Endothelial cell of umbilical vein (primary cell): Measurements from ENCODE around the gene NFKBIE. TPM values are rescaled to one million over a fixed set of nuclear protein-coding genes. Genes with fewer than 3 reads are reported as not detected.
"Not testable (repeated sequence)": the region's sequence is repeated elsewhere in the genome, so short reads cannot be mapped to it uniquely, and the experiment has no call there.

Source experiments
- BruUV-seq: library from RNA; stranded (reverse); fragments of 400-500 nt; replicated peaks from 2 replicates; lab custom pipeline; 2021; lab: Mats Ljungman, UMichigan
- CTCF ChIA-PET: fragments of 300-600, 350-600 bp; sonication (Branson Sonifier 250); formaldehyde crosslinking; loops from one replicate; lab custom pipeline; 2021; ENCODE audit warnings: antibody characterized with exemption, inconsistent platforms; lab: Charles Lee
- POLR2A ChIA-PET: fragments of 300-600, 350-600 bp; sonication (Branson Sonifier 250); formaldehyde crosslinking; loops from one replicate; lab custom pipeline; 2021; ENCODE audit warnings: antibody characterized with exemption, inconsistent platforms; lab: Charles Lee
- DNase-seq: peaks from one replicate; pipeline ENCODE4 v3.0.0-alpha.2; 2011; ENCODE audit warnings: low read depth, low spot score
- FAIRE-seq: peaks from 2 replicates; lab custom pipeline; 2011; peaks lifted over from hg19 to GRCh38; lab: Jason Lieb, UNC
- H2AFZ ChIP-seq: 2 replicates; pipeline ENCODE4 v1.6.0; 2012; ENCODE audit warnings: low read depth, low read length, control low read depth, inconsistent platforms
- H3K27ac ChIP-seq: 2 replicates; pipeline ENCODE4 v1.5.1; 2011; ENCODE audit warnings: low read depth, mild to moderate bottlenecking, control low read depth, low read length, moderate library complexity; ENCODE audit not compliant: insufficient read depth
- H3K27me3 ChIP-seq, 2 experiments: 2 replicates each; pipeline versions ENCODE4 v1.6.0 to v1.6.1; 2011; ENCODE audit warnings: low read length in 2 of 2, mixed read lengths in 1 of 2; ENCODE audit not compliant: control insufficient read depth in 2 of 2, insufficient read depth in 2 of 2
- H3K36me3 ChIP-seq, 2 experiments: 2 replicates in 1 of 2; 3 replicates in 1 of 2; pipeline ENCODE4 v1.5.1; 2011; ENCODE audit warnings: low read length in 2 of 2, mild to moderate bottlenecking in 1 of 2, moderate library complexity in 1 of 2; ENCODE audit not compliant: control insufficient read depth in 2 of 2, insufficient read depth in 2 of 2; ENCODE audit errors: extremely low read depth in 1 of 2
- H3K4me1 ChIP-seq: 3 replicates; pipeline ENCODE4 v1.5.1; 2011; ENCODE audit warnings: mild to moderate bottlenecking, low read length; ENCODE audit not compliant: control insufficient read depth, insufficient read depth; ENCODE audit errors: extremely low read depth
- H3K4me2 ChIP-seq: 2 replicates; pipeline ENCODE4 v1.6.1; 2011; ENCODE audit warnings: low read length, control low read depth, mixed read lengths; ENCODE audit not compliant: insufficient read depth
- H3K4me3 ChIP-seq, 3 experiments: fragments of 200-600 bp in 1 of 3; sonication (generic), shearing (Covaris generic) in 1 of 3; replicated peaks in 1 of 3; 2 replicates each; pipeline ENCODE4 v1.5.1; 2011 to 2016; ENCODE audit warnings: control low read depth in 3 of 3, low read length in 3 of 3, mild to moderate bottlenecking in 2 of 3, inconsistent platforms in 1 of 3, low read depth in 1 of 3, moderate library complexity in 1 of 3; ENCODE audit not compliant: insufficient read depth in 1 of 3
- H3K79me2 ChIP-seq: 2 replicates; pipeline ENCODE4 v1.6.0; 2012; ENCODE audit warnings: low read length, inconsistent platforms; ENCODE audit not compliant: control insufficient read depth, insufficient read depth
- H3K9ac ChIP-seq: replicated peaks from 2 replicates; pipeline ENCODE3; 2011; ENCODE audit warnings: low read length, control low read depth; ENCODE audit not compliant: insufficient read depth; ENCODE audit errors: extremely low read depth
- H3K9me1 ChIP-seq: replicated peaks from 3 replicates; pipeline ENCODE4 v1.6.0; 2011; ENCODE audit warnings: mild to moderate bottlenecking, low read length; ENCODE audit not compliant: control insufficient read depth, insufficient read depth; ENCODE audit errors: extremely low read depth
- H3K9me3 ChIP-seq: replicated peaks from 2 replicates; pipeline ENCODE4 v1.5.1; 2012; ENCODE audit warnings: low read length, inconsistent platforms; ENCODE audit not compliant: control insufficient read depth, insufficient read depth
- H4K20me1 ChIP-seq: replicated peaks from 2 replicates; pipeline ENCODE3; 2011; ENCODE audit warnings: mild to moderate bottlenecking, low read length; ENCODE audit not compliant: control insufficient read depth, insufficient read depth; ENCODE audit errors: extremely low read depth
- EZH2 ChIP-seq: IDR thresholded peaks from 2 replicates; pipeline ENCODE4 v1.6.1; 2012; ENCODE audit warnings: borderline replicate concordance, low read depth, mild to moderate bottlenecking, moderate library complexity, low read length, inconsistent platforms; ENCODE audit not compliant: severe bottlenecking
- FOS ChIP-seq: IDR thresholded peaks from 2 replicates; pipeline ENCODE4 v1.6.1; 2011; ENCODE audit warnings: mild to moderate bottlenecking, low read length, moderate library complexity, borderline replicate concordance; ENCODE audit not compliant: insufficient read depth
- GATA2 ChIP-seq: IDR thresholded peaks from 2 replicates; pipeline ENCODE4 v1.7.0; 2011; ENCODE audit warnings: low read depth, mild to moderate bottlenecking, moderate library complexity, mixed read lengths, low read length; ENCODE audit not compliant: insufficient read length, insufficient read depth
- JUN ChIP-seq: IDR thresholded peaks from 2 replicates; pipeline ENCODE4 v1.6.1; 2011; ENCODE audit warnings: borderline replicate concordance, low read depth; ENCODE audit not compliant: insufficient read length, insufficient read depth
- MYC ChIP-seq: IDR thresholded peaks from one replicate; pipeline ENCODE4 v1.6.1; 2011; ENCODE audit warnings: mild to moderate bottlenecking, low read depth, low read length
- POLR2A ChIP-seq: IDR thresholded peaks from 2 replicates; pipeline ENCODE4 v1.6.1; 2012; ENCODE audit warnings: low read depth, mild to moderate bottlenecking, control low read depth, low read length
- POLR2AphosphoS5 ChIP-seq: IDR thresholded peaks from 2 replicates; pipeline ENCODE4 v1.6.1; 2012; ENCODE audit warnings: low read depth, mild to moderate bottlenecking, control low read depth, low read length, moderate library complexity; ENCODE audit not compliant: insufficient read depth
- dilution Hi-C: fragments of 300-500 bp; cut with MboI; formaldehyde crosslinking; loops from one replicate; pipeline ENCODE4 v1.15.0; 2019; ENCODE audit warnings: low sequenced_read_pairs; ENCODE audit not compliant: extremely low pct_ligation_motif_present
- intact Hi-C: fragments of 100-400 bp; cut with micrococcal nuclease; formaldehyde crosslinking; loops from one replicate; pipeline ENCODE4 v1.10.0; 2022
- polyA plus RNA-seq, 4 experiments: library from polyadenylated mRNA; depleted of rRNA in 3 of 4; stranded (reverse) in 3 of 4; unstranded in 1 of 4; fragments of >200 nt; gene quantifications; 2 replicates each; pipeline versions ENCODE4 v1.2.1 to v1.2.3, GENCODE V29; 2011 to 2012; ENCODE audit warnings: missing spikeins in 1 of 4
- total RNA-seq: library from RNA; stranded (reverse); gene quantifications from 2 replicates; pipeline ENCODE4 v1.2.3, GENCODE V29; 2021

The NFKBIE gene
- total and polyA plus RNA-seq, 2 donors (not counting 3 experiments of a cell fraction or from before 2014, with no cell fraction given), result 19.0 to 22.6 TPM

- no peak for TF ChIP-seq POLR2A
- no peak for DNase-seq
- BruUV-seq, result TSS peak; percentile 31
- peak overlapping the region; percentile 2 for H3K27ac ChIP-seq
- POLR2A ChIA-PET, result interaction anchor here (1.5 kb wide), 1 partner anchor 9 kb away, joined by 4 read pairs; no protein-coding TSS in a partner anchor
- H3K27me3 ChIP-seq, result no peaks in the 10 kb centered on the region
- peaks cover 16 to 40% of the 10 kb centered on the region in 2 experiments for H3K36me3 ChIP-seq
- peak; percentile 21 for FAIRE-seq
- H3K9ac ChIP-seq, result no peak overlapping the region
- H3K9me3 ChIP-seq, result no peaks in the 10 kb centered on the region
- peaks cover 41% of the 10 kb centered on the region for H3K4me1 ChIP-seq
- CTCF ChIA-PET, result interaction anchor here (0.7 to 7.2 kb wide), 13 partner anchors 10 to 139 kb away, joined by 3 to 148 read pairs (median 6); partner anchors contain the start of gene SLC29A1
- H2AFZ ChIP-seq, result no peak overlapping the region
- peaks cover 17% of the 10 kb centered on the region for H3K79me2 ChIP-seq
- intact Hi-C loops, result loop anchor here (1.0 kb wide), 3 partner anchors 12 to 137 kb away; no protein-coding TSS in a partner anchor
- H3K4me2 ChIP-seq, result no peak overlapping the region
- no peak overlapping the region for H3K4me3 ChIP-seq
- dilution Hi-C loops, result loop anchor here (10.0 kb wide), 1 partner anchor 129 kb away; no protein-coding TSS in a partner anchor
- H4K20me1 ChIP-seq, result no peaks in the 10 kb centered on the region
- no peaks in the 10 kb centered on the region for H3K9me1 ChIP-seq
Observed at GRCh38 chr6:44233567-44234100, 31.7 kb downstream of the NFKBIE start.

- BruUV-seq, result no TSS peak
Observed at GRCh38 chr6:44232676-44233566, 32.4 kb downstream of the NFKBIE start.

GRCh38 chr6:44231426-44231825, 33.9 kb downstream of the NFKBIE start:
- H3K9me1 ChIP-seq, H3K4me2 ChIP-seq, H3K9ac ChIP-seq, intact Hi-C loops, H3K4me3 ChIP-seq, H2AFZ ChIP-seq, H4K20me1 ChIP-seq, H3K27ac ChIP-seq, BruUV-seq, H3K9me3 ChIP-seq, FAIRE-seq, H3K27me3 ChIP-seq, POLR2A ChIA-PET, DNase-seq: not testable (repeated sequence)
- CTCF ChIA-PET, result interaction anchor here (2.2 to 7.2 kb wide), 2 partner anchors 56 to 58 kb away, joined by 11 to 148 read pairs; no protein-coding TSS in a partner anchor
- dilution Hi-C loops, result loop anchor here (10.0 kb wide), 1 partner anchor 127 kb away; no protein-coding TSS in a partner anchor
- peaks cover 33% of the 10 kb centered on the region for H3K4me1 ChIP-seq
- peaks cover 39% of the 10 kb centered on the region for H3K79me2 ChIP-seq
- peaks cover 17 to 40% of the 10 kb centered on the region in 2 experiments for H3K36me3 ChIP-seq

More at GRCh38 chr6:44232676-44233566, 32.4 kb downstream of the NFKBIE start:
- no peaks in the 10 kb centered on the region for H3K27me3 ChIP-seq
- no peak for DNase-seq
- no peak overlapping the region for H3K4me3 ChIP-seq
- H2AFZ ChIP-seq, result no peak overlapping the region
- peaks cover 38% of the 10 kb centered on the region for H3K4me1 ChIP-seq
- TF ChIP-seq JUN, result no peak
- no peak for TF ChIP-seq FOS
- TF ChIP-seq POLR2AphosphoS5, result no peak
- TF ChIP-seq EZH2, result no peak
- TF ChIP-seq POLR2A, result no peak
- no peak for TF ChIP-seq MYC
- no peak for TF ChIP-seq GATA2
- no peak overlapping the region for H3K4me2 ChIP-seq
- ChIA-PET POLR2A (interaction anchor here (0.6 kb wide), 1 partner anchor 617 kb away, joined by 8 read pairs; no protein-coding TSS in a partner anchor), CTCF (interaction anchor here (1.2 to 7.2 kb wide), 5 partner anchors 9 to 138 kb away, joined by 3 to 148 read pairs (median 11); partner anchors contain the start of gene SLC29A1)
- H3K9ac ChIP-seq, result no peak overlapping the region
- H3K36me3 ChIP-seq, result peaks cover 17 to 40% of the 10 kb centered on the region in 2 experiments
- H3K9me1 ChIP-seq, result no peaks in the 10 kb centered on the region
- H4K20me1 ChIP-seq, result no peaks in the 10 kb centered on the region
- dilution Hi-C loops (loop anchor here (10.0 kb wide), 1 partner anchor 128 kb away; no protein-coding TSS in a partner anchor), intact Hi-C loops (no loop called here)
- peaks cover 24% of the 10 kb centered on the region for H3K79me2 ChIP-seq
- H3K9me3 ChIP-seq, result no peaks in the 10 kb centered on the region
- peak overlapping the region; percentile 2 for H3K27ac ChIP-seq
- no peak for FAIRE-seq
